Activated T-helper 2 cell treated with anti-CD3 and anti-CD28 coated beads, Interferon-gamma antibody, Interleukin-2, Interleukin-4, amounts not matched to agents 10 μg/mL and 5 μg/mL and 100 μg/mL, durations not matched to agents 14 hours and 24 hours and 36 hours (primary cell): Measurements from ENCODE around the gene EGR1. TPM values are rescaled to one million over a fixed set of nuclear protein-coding genes. Genes with fewer than 3 reads are reported as not detected.

ENCODE experiments used
- DNase-seq: peaks from one replicate; pipeline ENCODE4 v3.0.0; 2021; ENCODE audit warnings: low spot score
- H3K27ac Mint-ChIP-seq: one replicate; pipeline ENCODE4 v1.8.0; 2021; ENCODE audit warnings: mixed read lengths
- H3K27me3 Mint-ChIP-seq: one replicate; pipeline ENCODE4 v1.8.0; 2021; ENCODE audit warnings: low read depth, mixed read lengths
- H3K36me3 Mint-ChIP-seq: one replicate; pipeline ENCODE4 v1.8.0; 2021; ENCODE audit warnings: low read depth, mixed read lengths
- H3K4me1 Mint-ChIP-seq: one replicate; pipeline ENCODE4 v1.8.0; 2021; ENCODE audit warnings: low read depth, mixed read lengths
- H3K4me3 Mint-ChIP-seq: one replicate; pipeline ENCODE4 v1.8.0; 2021; ENCODE audit warnings: low read depth, mild to moderate bottlenecking, moderate library complexity, mixed read lengths
- H3K9me3 Mint-ChIP-seq: one replicate; pipeline ENCODE4 v1.8.0; 2021; ENCODE audit warnings: mixed read lengths
- intact Hi-C: fragments of 100-400 bp; cut with micrococcal nuclease; formaldehyde crosslinking; loops from one replicate; pipeline ENCODE4 v1.15.1; 2023
- total RNA-seq: library from RNA; stranded (reverse); gene quantifications from 2 replicates; pipeline ENCODE4 v1.2.3, GENCODE V29; 2022

Gene EGR1
- total RNA-seq, 1 donor from 2014 or later: 43.0 TPM

DNA sequence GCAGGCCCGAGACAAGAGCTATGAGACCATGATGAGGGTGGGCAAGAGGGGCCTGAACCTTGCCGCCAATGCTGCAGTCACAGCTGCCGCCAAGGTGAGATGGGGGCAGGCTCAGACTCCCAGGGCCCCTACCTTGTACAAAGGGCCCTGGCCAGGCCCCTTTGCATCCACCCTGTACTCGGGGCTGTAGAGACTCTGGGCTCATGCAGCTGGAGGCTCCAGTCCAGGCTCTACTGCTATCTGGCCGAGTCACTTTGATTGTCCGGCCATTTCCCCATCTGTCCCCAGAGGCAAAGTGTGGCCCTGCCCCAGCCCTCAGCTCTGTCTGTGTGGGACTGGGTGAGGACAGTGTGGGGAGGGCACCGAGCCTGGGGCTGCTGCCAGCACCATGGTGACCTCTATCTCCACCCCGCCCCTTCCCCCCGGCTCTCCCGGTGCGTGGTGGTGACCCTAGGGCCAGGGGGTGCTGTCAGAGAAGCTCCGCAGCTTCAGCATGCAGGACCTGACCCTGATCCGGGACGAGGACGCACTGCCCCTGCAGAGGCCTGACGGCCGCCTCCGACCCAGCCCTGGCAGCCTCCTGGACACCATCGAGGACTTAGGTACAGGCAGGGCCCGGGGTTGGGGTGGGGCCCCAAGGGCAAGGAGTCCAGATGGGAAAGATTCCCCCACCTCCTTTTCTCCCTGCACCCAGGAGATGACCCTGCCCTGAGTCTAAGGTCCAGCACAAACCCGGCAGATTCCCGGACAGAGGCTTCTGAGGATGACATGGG lies 20.3 kb upstream of the EGR1 start:
- intact Hi-C loops: no loop called here
- no peak overlapping the region for H3K27ac Mint-ChIP-seq
- no peak for DNase-seq
- no peak overlapping the region for H3K4me3 Mint-ChIP-seq
- H3K36me3 Mint-ChIP-seq: no peaks in the 10 kb centered on the region
- H3K4me1 Mint-ChIP-seq: peaks cover 6% of the 10 kb centered on the region
- no peaks in the 10 kb centered on the region for H3K27me3 Mint-ChIP-seq
- H3K9me3 Mint-ChIP-seq: no peaks in the 10 kb centered on the region

- H3K4me1 Mint-ChIP-seq: peaks cover 6% of the 10 kb centered on the region
- DNase-seq: no peak
- H3K9me3 Mint-ChIP-seq: no peaks in the 10 kb centered on the region
- intact Hi-C loops: no loop called here
- no peaks in the 10 kb centered on the region for H3K27me3 Mint-ChIP-seq
- H3K36me3 Mint-ChIP-seq: no peaks in the 10 kb centered on the region
- no peak overlapping the region for H3K27ac Mint-ChIP-seq
- no peak overlapping the region for H3K4me3 Mint-ChIP-seq
These were observed 19.6 kb upstream of the EGR1 start for GRCh38 chr5:138445547-138446271.

GRCh38 chr5:138448070-138448469 lies 17.2 kb upstream of the EGR1 start:
- Mint-ChIP-seq H3K9me3 (no peaks in the 10 kb centered on the region), H3K27ac (no peak overlapping the region), H3K4me3 (no peak overlapping the region), H3K36me3 (no peaks in the 10 kb centered on the region), H3K4me1 (peaks cover 6% of the 10 kb centered on the region), H3K27me3 (peaks cover 2% of the 10 kb centered on the region)
- intact Hi-C loops: no loop called here
- DNase-seq: no peak

DNA sequence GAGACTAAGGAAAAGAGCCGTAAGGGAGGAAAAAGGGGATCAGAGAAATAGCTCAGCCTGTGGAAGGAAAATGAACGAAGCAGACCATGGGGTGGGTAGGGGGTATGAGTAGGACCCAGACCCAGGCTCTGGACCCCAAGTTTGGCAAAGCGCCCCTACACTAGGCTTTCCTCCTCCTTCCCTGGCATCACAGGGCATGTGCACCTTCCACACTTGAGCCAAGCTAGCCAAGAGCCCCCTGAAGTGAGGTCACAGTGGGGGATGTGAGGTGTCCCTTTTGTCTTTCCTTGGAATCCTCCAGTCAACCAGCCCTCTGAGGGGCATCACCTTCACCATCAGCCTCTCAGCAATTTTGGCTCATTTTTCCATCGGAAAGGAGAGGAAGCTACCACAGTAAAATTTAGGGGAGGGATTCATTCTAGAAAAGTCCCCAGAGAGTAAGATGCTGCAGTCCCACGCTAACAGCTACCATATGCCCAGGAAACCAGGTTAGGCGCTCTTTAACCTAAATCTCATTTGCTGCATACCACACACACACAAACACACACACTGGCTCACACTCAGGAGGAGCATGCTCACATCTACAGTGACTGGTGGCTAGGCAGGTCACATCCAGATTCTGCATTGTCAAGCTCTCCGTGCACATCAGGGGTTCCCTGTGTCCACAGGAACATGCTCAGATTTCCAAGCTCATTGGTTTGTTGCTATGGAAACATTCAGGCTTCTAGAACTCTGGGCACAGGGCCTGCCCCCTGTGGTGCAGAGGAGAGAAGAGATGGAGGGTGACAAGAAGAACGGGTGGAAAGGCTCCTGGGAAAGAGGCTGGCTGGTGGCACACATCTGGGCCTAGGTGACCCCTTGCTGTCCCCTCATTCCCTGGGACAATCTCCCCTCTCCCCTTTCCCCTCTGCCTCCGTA lies 16.5 kb upstream of the EGR1 start:
- H3K9me3 Mint-ChIP-seq: no peaks in the 10 kb centered on the region
- no peaks in the 10 kb centered on the region for H3K36me3 Mint-ChIP-seq
- H3K27ac Mint-ChIP-seq: no peak overlapping the region
- peaks cover 6% of the 10 kb centered on the region for H3K4me1 Mint-ChIP-seq
- H3K27me3 Mint-ChIP-seq: peaks cover 2% of the 10 kb centered on the region
- H3K4me3 Mint-ChIP-seq: no peak overlapping the region
- no peak for DNase-seq
- intact Hi-C loops: no loop called here

DNA sequence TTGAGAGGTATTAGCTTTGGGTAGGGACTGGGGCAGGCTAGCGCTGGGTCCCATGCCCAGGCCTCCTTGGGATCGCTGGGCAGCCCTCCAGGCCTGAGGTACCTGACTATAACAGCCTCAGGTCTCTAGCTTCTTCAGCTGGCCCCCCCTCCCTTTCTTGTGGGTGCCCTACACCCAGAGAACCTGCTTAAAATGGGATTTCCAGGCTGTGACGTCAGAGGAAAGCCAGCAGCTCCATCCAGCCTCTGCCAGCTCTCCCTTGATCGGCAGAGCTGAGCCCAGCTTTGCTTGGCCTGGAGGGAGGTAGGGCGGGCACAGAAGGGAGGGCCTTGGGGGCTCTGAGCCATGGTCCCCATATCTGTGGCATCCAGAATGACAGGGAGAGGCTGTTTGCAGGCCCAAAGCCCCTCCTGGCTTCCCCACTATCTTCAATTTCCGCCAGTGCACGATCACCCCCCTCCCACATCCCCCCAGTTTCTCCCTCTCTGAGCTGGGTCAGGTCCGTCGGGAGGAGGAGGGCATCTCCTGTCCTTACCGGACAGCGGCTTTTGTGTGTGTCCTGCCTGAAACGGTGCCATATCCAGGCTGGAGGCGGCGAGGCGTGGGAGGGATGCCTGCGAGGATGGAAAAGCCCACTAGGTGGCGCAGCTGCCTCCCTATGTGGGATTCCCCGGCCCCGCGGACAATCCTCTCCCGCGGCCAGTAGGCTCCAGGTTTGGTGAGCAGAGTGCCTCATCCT lies 15.6 kb upstream of the EGR1 start:
- no peaks in the 10 kb centered on the region for H3K36me3 Mint-ChIP-seq
- intact Hi-C loops: loop anchor here (1.0 kb wide), 2 partner anchors 15 to 54 kb away; no protein-coding TSS in a partner anchor
- H3K9me3 Mint-ChIP-seq: no peaks in the 10 kb centered on the region
- peak overlapping the region; percentile 39 for H3K4me3 Mint-ChIP-seq
- DNase-seq: peak; percentile 69
- peak overlapping the region; percentile 19 for H3K27ac Mint-ChIP-seq
- peaks cover 2% of the 10 kb centered on the region for H3K27me3 Mint-ChIP-seq
- peaks cover 6% of the 10 kb centered on the region for H3K4me1 Mint-ChIP-seq

DNA sequence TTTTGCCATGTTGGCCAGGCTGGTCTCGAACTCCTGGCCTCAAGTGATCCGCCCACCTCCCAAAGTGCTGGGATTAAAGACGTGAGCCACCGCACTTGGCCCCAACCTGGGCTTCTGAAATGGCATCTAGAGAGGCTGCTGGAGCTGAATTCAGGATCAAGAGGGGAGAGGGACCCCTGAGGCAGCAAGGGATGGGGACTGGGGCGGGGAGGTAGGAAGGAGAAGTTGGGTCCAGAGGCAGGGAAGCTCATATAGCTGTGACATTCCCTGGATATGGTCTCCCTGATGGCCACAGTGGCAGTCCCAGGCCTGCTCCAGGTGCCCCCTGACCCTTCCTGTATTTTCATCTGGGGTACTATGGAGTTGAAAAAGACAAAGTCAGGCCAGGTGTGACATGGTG lies 14.3 kb upstream of the EGR1 start:
- peaks cover 2% of the 10 kb centered on the region for H3K27me3 Mint-ChIP-seq
- H3K4me1 Mint-ChIP-seq: peaks cover 6% of the 10 kb centered on the region
- H3K4me3 Mint-ChIP-seq: no peak overlapping the region
- no peaks in the 10 kb centered on the region for H3K9me3 Mint-ChIP-seq
- no peak for DNase-seq
- intact Hi-C loops: loop anchor here (1.0 kb wide), 2 partner anchors 13 to 52 kb away; no protein-coding TSS in a partner anchor
- no peak overlapping the region for H3K27ac Mint-ChIP-seq
- H3K36me3 Mint-ChIP-seq: no peaks in the 10 kb centered on the region

- no peaks in the 10 kb centered on the region for H3K36me3 Mint-ChIP-seq
- H3K9me3 Mint-ChIP-seq: no peaks in the 10 kb centered on the region
- H3K4me1 Mint-ChIP-seq: peaks cover 7% of the 10 kb centered on the region
- no peak overlapping the region for H3K27ac Mint-ChIP-seq
- peaks cover 2% of the 10 kb centered on the region for H3K27me3 Mint-ChIP-seq
- intact Hi-C loops: no loop called here
- H3K4me3 Mint-ChIP-seq: no peak overlapping the region
- no peak for DNase-seq
These were observed 12.6 kb upstream of the EGR1 start for GRCh38 chr5:138452720-138453119.

DNA sequence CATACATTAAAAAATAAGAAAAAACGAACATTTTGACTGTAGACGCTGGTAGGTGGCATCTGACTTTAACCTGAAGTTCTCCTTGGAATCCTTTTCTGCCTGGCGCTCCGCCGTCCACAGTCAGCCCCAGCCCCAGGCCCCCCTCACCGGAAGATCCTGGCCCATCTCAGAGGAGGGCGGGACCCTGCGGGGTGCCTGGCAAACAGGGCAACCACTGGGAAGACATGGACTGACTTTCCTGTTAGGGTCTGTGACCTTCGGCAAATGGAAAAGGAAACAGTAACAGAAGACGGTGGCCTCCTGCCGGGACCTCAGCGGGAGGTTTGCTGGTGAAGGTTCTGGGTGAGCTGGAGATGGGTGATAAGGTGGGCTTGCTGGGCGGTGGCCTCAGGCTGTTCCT lies 11.7 kb upstream of the EGR1 start:
- DNase-seq: no peak
- Mint-ChIP-seq H3K36me3 (no peaks in the 10 kb centered on the region), H3K4me3 (no peak overlapping the region), H3K27me3 (peaks cover 2% of the 10 kb centered on the region), H3K9me3 (no peaks in the 10 kb centered on the region), H3K4me1 (peaks cover 10% of the 10 kb centered on the region), H3K27ac (no peak overlapping the region)
- intact Hi-C loops: no loop called here

DNA sequence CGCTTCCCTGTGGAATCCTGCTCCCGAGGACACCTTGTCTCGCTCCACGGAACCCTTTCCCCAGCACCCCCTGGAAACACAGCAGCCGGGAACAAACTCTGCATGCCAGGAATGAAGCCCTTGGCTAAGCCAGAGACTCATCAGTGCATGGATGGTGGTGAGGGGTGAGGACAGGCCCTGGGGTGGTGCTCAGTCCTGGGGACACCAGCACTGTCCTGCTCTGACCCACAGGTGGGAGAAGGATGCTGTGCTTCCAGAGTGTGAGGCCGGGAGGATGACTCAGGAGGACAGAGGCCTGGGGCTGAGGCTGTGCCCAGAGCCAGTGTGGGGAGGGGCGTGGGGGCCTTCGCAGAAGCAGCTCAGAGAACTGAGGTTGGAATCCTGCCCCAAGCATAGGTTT lies 11.2 kb upstream of the EGR1 start:
- peaks cover 2% of the 10 kb centered on the region for H3K27me3 Mint-ChIP-seq
- no peak overlapping the region for H3K4me3 Mint-ChIP-seq
- no peak overlapping the region for H3K27ac Mint-ChIP-seq
- intact Hi-C loops: no loop called here
- H3K9me3 Mint-ChIP-seq: no peaks in the 10 kb centered on the region
- DNase-seq: no peak
- no peaks in the 10 kb centered on the region for H3K36me3 Mint-ChIP-seq
- H3K4me1 Mint-ChIP-seq: peaks cover 15% of the 10 kb centered on the region

- no peaks in the 10 kb centered on the region for H3K9me3 Mint-ChIP-seq
- H3K27ac Mint-ChIP-seq: no peak overlapping the region
- no peaks in the 10 kb centered on the region for H3K36me3 Mint-ChIP-seq
- DNase-seq: no peak
- intact Hi-C loops: no loop called here
- H3K4me1 Mint-ChIP-seq: peaks cover 22% of the 10 kb centered on the region
- no peak overlapping the region for H3K4me3 Mint-ChIP-seq
- H3K27me3 Mint-ChIP-seq: peaks cover 2% of the 10 kb centered on the region
These were observed 9.9 kb upstream of the EGR1 start for GRCh38 chr5:138455232-138455930.

- Mint-ChIP-seq H3K27me3 (no peaks in the 10 kb centered on the region), H3K4me3 (peak overlapping the region; percentile 19), H3K36me3 (no peaks in the 10 kb centered on the region), H3K27ac (peak overlapping the region; percentile 78), H3K4me1 (peaks cover 36% of the 10 kb centered on the region), H3K9me3 (no peaks in the 10 kb centered on the region)
- DNase-seq: no peak
- intact Hi-C loops: no loop called here
These were observed 7.6 kb upstream of the EGR1 start for GRCh38 chr5:138457531-138458275.
